Epithelial cell of proximal tubule (primary cell): ENCODE measurements around the gene TMEFF2. TPM values are rescaled to one million over a fixed set of nuclear protein-coding genes. Genes with fewer than 3 reads are reported as not detected.

ENCODE experiments used
- DNase-seq: peaks from one replicate; pipeline ENCODE4 v3.0.0-alpha.2; 2011; ENCODE audit warnings: low read depth
- H3K4me3 ChIP-seq: 2 replicates; pipeline ENCODE4 v1.5.1; 2011; ENCODE audit warnings: low read depth, mild to moderate bottlenecking, low read length
- total RNA-seq: library from RNA; depleted of rRNA; stranded (reverse); fragments of >200 nt; gene quantifications from 2 replicates; pipeline ENCODE4 v1.2.3, GENCODE V29; 2015
- TF ChIP-seq, protein P1 (sequence below): conservative IDR thresholded peaks from 2 replicates; pipeline ENCODE4 v1.5.1; 2012; ENCODE audit warnings: low read depth, mild to moderate bottlenecking, low read length

The TMEFF2 gene, protein sequence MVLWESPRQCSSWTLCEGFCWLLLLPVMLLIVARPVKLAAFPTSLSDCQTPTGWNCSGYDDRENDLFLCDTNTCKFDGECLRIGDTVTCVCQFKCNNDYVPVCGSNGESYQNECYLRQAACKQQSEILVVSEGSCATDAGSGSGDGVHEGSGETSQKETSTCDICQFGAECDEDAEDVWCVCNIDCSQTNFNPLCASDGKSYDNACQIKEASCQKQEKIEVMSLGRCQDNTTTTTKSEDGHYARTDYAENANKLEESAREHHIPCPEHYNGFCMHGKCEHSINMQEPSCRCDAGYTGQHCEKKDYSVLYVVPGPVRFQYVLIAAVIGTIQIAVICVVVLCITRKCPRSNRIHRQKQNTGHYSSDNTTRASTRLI
- not detected in 2 replicates for total RNA-seq

DNA sequence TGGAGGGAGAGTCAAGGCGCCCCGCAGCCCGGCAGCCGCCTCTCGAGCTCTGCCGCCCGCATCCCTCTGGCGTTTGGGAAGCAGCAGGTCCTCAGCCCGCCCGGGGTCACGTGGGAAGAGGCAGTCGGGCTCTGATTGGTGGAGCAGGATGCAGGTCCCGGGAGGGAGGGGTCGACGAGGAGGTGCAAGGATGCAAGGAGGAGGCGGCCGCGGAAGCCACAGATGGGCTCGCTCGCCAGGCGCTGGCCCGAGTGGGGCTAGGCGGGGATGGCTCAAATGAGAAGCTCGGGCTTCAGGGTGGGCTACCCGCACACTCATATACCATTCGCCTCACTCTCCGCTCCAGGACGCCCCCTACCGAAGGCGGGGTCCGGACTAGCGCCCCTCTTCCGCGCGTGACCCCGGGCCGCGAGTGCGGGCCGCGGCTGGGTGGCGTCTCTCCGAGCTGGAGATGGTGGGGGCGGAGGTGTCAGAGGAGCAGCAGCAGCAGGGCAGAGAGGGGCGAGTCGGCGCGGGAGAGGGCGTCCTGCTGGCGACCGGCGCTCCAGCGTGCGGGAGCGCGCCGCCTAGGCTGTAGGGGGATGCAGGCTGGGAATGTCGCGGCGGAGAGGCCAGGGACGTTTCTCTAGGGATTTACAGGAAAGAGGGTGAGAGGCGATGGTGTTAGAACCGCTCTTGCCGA lies at the start of gene TMEFF2:
Gene TMEFF2, minus strand, starts transcription at position 68 of the 682 bp plus-strand sequence. CDS start 409 bp downstream, outside the sequence.
- peak within 1 kb of the TSS; percentile 43 for H3K4me3 ChIP-seq
- TF ChIP-seq, protein P1, sequence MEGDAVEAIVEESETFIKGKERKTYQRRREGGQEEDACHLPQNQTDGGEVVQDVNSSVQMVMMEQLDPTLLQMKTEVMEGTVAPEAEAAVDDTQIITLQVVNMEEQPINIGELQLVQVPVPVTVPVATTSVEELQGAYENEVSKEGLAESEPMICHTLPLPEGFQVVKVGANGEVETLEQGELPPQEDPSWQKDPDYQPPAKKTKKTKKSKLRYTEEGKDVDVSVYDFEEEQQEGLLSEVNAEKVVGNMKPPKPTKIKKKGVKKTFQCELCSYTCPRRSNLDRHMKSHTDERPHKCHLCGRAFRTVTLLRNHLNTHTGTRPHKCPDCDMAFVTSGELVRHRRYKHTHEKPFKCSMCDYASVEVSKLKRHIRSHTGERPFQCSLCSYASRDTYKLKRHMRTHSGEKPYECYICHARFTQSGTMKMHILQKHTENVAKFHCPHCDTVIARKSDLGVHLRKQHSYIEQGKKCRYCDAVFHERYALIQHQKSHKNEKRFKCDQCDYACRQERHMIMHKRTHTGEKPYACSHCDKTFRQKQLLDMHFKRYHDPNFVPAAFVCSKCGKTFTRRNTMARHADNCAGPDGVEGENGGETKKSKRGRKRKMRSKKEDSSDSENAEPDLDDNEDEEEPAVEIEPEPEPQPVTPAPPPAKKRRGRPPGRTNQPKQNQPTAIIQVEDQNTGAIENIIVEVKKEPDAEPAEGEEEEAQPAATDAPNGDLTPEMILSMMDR: peak; percentile 15
- DNase-seq: no peak

DNA sequence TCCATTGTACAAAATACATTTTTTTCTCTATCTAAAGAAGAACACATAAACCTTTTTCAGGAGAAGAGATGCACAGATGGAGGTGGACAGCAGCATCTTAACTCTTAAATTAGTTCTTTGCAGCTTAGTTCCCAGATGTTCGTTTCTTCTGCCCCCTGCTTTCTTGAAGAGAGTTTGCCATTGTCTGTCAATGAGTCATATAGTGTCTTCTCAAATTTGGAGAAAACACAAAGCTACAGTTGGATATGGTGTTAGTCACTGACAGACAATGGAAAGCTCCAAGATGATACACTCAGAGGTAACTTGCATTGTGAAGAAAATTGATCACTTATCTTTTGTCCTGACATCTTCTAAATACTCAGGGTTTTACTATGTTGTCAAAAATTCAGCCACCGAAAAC lies 48.8 kb upstream of the TMEFF2 start:
- TF ChIP-seq, protein P1: no peak
- no peak overlapping the region for H3K4me3 ChIP-seq
- no peak for DNase-seq

DNA sequence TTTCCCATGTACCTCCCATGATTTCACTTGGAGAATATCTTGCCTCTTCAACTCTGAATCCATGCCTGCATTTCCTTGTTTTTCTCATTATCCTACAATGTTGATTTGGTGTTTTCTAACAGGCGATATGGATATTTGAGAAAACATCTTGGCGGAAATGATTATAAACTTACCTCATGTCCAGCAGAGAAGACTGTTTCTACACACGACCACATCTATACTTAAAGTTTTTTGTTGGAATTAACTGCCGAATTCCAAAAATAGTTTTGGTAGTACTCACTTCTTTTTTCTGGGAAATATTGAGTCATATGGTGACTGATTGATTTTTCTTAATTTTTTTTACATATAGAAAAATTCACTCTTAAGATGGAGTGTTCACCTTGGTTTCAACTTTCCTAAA lies 41.4 kb upstream of the TMEFF2 start:
- TF ChIP-seq, protein P1: no peak
- no peak for DNase-seq
- no peak overlapping the region for H3K4me3 ChIP-seq

DNA sequence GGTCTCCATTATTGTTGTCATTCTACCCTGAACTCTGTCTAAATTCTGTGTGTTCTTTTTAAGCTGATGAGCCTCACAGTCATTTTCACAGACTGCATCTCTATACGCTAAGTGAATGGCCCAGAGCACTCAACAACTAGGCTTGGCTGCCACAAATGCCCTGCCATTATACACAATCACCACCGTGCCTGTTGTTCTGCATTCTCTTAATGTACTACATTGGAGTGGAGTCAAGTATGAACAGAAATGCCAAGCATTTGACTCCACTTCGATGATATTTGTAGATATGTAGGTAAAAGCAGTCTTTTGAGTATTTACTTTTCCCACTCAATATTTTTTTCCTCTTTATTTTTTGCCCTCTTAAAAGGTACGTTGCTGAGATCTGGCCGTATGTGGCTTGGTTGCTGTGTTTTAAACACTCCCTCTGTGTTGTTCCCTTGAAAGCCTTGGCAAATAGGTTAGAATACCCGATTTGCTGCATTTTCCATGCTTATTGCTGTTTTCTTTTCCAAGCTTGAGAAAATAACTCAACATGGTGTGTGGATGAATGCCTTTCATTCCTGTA lies 36.2 kb upstream of the TMEFF2 start:
- no peak for DNase-seq
- TF ChIP-seq, protein P1: no peak
- no peak overlapping the region for H3K4me3 ChIP-seq

DNA sequence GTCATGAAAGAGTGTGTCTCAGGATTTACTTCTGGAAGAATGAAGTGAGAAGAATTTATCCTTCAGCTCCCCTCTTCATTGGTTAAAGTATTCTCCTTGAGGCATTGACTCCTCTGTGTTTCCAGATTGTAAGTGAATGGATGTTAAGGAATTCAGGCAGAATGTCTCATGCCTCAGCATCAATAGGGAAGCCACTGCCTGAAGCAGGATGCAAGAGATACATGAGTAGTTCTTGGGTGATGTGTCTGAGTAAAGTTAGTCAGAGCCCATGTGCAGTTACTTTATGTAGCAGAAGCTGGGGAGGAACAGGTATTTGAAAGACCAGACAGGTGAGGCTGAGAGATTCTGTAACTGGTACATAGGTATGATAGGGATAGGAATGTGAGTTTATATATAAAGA lies 34.0 kb upstream of the TMEFF2 start:
- DNase-seq: no peak
- H3K4me3 ChIP-seq: no peak overlapping the region
- TF ChIP-seq, protein P1: no peak

DNA sequence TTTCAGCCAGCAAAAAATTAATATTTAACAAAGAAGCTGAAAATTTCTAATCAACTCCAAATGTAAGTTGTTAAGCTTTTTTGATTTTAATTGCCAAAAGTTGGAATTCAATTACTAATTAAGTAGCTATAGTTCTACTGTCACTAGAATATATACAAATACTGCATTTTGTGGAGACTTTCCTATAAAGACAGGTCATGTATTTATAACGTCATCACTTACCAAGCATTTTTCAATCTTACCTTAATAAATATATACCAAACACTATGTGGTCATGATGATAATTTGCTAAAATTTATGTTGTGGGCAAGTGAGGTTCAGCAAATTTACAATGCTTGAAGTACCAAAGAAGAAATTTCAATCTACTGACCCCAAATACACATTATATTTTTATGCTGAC lies 24.2 kb upstream of the TMEFF2 start:
- no peak for DNase-seq
- no peak overlapping the region for H3K4me3 ChIP-seq
- TF ChIP-seq, protein P1: no peak
